Superior temporal gyrus (tissue), 1 donor: Measurements from ENCODE around the gene EMX2.

Experiments
- DNase-seq: peaks from one replicate; pipeline ENCODE4 v3.0.0-alpha.2; 2016; ENCODE audit errors: extremely low spot score

The EMX2 gene

DNA sequence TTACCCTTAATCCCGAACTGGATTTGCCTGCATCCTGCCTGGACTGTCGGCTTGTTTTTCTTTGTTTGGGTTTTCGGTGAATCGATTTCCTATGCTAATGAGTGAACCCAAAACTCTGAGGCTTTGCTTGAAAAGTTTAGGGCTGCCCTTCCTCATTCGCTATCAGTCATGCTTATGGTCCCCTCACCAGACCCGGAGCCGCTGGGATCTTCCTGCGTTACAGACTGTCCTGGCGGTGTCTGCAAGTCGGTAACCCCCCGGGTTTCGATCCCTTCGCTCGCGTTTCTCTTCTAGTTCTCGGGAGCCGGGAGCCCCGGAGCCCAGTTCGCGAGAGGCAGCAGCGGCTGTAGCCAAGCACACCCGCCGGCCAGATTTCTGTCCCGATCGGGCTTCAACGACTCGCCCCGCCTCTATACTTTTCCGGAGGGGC is 2.2 kb downstream of the EMX2 start:
- DNase-seq = no peak

- DNase-seq = no peak
Observed at GRCh38 chr10:117545141-117546019, 2.8 kb downstream of the EMX2 start.

- no peak for DNase-seq
Observed at GRCh38 chr10:117546020-117546580, 3.6 kb downstream of the EMX2 start.

DNA sequence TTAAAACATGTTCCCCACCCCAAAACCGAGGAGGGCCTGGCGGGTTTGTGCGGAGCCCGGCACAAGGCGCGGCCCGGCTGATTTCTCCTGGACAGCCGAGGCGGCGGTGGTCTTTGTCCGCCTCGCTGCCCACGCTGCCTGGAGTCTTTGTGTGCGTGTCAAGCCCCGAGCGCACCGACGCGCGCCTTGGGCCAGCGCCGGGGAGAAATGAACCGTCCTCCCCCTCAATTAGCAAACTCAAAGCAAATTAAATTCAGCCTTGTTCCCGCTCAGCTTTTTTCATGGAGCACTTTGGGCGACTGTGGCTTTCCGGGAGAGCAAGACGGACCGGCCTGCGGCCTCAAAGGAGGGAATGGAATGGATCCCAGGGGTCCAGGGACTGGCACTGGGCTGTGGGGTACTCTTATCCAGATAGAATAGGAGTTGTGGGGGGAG is 4.1 kb downstream of the EMX2 start:
- no peak for DNase-seq

DNA sequence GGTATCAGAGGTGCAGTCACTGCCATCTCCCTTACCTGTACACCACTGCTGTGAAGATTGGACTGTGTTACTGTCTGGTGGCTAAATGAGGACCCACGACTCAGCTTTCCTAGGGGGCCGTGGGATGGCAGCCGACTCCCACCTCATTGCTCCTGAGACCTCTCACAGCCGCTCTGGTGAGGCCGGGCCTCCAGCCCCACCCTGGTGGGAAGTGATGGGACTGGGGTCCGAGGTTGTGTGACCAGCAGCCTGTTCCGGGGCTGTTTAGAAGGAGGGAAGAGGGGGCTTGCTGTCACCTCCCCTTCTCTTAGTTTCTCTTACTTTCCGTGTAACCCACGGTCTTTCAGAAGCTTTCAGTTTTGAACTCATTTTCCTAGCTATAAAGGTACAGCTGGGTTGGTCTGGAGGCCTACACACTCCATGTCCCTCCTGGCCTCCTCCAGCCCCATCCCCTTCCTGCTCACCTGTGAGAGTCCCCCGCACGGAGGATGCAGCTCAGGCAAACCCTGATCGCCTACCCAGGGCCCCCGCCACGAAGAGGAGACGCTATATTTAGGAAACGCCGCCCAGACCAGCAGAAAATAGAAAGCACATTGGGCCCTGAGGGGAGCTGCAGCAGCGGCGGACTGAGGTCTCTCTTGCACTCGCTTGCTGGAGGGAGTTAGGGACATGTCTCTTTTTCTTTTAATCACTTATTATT is 4.6 kb downstream of the EMX2 start:
- DNase-seq = no peak

DNA sequence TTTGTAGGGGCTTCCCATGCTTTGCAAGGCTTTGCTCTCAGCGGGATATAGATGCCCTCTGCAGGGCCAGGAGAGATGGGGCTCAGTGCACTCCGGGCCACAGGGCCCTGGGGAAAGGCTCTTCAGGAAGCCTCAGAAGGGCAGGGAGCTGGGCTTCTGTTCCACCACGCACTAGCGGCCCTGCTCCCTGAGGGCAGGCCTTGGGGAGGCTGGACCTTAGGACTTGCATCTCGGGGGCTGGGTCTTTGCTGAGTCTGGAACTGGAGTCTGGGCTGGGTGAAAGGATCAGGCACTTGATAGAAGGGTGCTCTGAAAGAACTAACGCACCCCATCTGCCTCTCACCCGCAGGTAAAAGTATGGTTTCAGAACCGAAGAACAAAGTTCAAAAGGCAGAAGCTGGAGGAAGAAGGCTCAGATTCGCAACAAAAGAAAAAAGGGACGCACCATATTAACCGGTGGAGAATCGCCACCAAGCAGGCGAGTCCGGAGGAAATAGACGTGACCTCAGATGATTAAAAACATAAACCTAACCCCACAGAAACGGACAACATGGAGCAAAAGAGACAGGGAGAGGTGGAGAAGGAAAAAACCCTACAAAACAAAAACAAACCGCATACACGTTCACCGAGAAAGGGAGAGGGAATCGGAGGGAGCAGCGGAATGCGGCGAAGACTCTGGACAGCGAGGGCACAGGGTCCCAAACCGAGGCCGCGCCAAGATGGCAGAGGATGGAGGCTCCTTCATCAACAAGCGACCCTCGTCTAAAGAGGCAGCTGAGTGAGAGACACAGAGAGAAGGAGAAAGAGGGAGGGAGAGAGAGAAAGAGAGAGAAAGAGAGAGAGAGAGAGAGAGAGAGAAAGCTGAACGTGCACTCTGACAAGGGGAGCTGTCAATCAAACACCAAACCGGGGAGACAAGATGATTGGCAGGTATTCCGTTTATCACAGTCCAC is 5.4 kb downstream of the EMX2 start:
- no peak for DNase-seq

DNA sequence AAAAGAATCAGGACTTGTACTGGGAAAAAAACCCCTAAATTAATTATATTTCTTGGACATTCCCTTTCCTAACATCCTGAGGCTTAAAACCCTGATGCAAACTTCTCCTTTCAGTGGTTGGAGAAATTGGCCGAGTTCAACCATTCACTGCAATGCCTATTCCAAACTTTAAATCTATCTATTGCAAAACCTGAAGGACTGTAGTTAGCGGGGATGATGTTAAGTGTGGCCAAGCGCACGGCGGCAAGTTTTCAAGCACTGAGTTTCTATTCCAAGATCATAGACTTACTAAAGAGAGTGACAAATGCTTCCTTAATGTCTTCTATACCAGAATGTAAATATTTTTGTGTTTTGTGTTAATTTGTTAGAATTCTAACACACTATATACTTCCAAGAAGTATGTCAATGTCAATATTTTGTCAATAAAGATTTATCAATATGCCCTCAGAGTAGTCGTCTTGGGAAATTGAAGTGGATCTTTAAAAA is 6.6 kb downstream of the EMX2 start:
- no peak for DNase-seq

GRCh38 chr10:117550076-117550475 is 7.5 kb downstream of the EMX2 start:
- DNase-seq = no peak

GRCh38 chr10:117550599-117551329 is 8.2 kb downstream of the EMX2 start:
- DNase-seq = no peak

- DNase-seq = no peak
Observed at GRCh38 chr10:117551330-117552155, 9.0 kb downstream of the EMX2 start.

GRCh38 chr10:117552156-117552631 is 9.6 kb downstream of the EMX2 start:
- DNase-seq = no peak

GRCh38 chr10:117552701-117553141 is 10.2 kb downstream of the EMX2 start:
- DNase-seq = no peak

- DNase-seq = no peak
Observed at GRCh38 chr10:117553142-117553814, 10.7 kb downstream of the EMX2 start.

- no peak for DNase-seq
Observed at GRCh38 chr10:117553815-117554172, 11.2 kb downstream of the EMX2 start.

- no peak for DNase-seq
Observed at GRCh38 chr10:117554241-117554814, 11.8 kb downstream of the EMX2 start.

DNA sequence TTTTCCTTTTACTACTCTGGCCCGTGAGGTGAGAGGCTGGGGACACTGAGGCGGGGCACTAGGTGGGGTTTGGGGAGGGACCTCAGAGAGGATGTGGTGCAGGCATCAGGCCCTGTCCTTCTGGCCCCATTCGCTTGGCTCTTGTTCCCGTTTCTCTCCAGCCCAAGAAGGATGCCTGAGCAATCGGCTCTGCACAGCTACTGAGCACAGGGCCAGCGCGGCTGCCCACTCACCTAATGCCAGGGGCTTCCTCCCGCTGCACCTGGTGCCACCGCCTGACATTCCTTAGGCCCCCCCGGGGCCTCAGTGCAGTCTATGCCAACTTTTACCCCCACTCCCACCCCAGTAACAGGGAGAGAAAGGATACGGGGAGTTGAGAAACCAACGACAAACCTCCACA is 12.5 kb downstream of the EMX2 start:
- DNase-seq = no peak

DNA sequence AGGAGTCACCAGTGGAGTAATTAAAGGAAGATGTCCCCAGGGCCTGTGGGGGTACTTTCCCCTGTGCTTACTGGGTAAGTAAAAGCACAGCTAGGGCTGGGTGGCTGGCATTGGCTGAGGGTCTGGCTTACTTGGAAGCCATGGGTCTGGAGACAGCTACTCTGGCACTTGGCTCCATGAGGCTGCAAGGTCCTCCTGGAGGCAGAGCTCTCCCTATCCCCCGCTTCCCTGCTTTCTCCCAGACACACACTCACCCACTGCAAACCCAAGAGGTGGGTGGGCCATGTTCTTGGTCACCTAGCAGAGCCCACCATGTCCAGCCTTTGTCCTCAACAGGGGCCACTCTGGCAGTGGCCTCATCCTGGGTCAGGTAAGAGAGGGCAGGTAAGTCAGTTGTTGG is 13.3 kb downstream of the EMX2 start:
- no peak for DNase-seq

GRCh38 chr10:117556356-117556755 is 13.8 kb downstream of the EMX2 start:
- DNase-seq = no peak

- no peak for DNase-seq
Observed at GRCh38 chr10:117559712-117560111, 17.2 kb downstream of the EMX2 start.
